ENCODE data around the gene RNASEH2B. TPM values are rescaled to one million over a fixed set of nuclear protein-coding genes. Genes with fewer than 3 reads are reported as not detected.

RNASEH2B gene
- total RNA-seq, 1 experiment from 2014 or later: 33.3 TPM

GRCh38 chr13:50921706-50922105 lies 12.1 kb downstream of the RNASEH2B start (continued):
- TF ChIP-seq PRDM15 (CRISPR knock-in tag; IDR thresholded peaks at IDR 0.05): no peak
- TF ChIP-seq USF2 (CRISPR knock-in tag; IDR thresholded peaks at IDR 0.05): no peak
- no peak for TF ChIP-seq ESRRA (CRISPR knock-in tag; IDR thresholded peaks at IDR 0.05; ENCODE audit: borderline replicate concordance)

- Mint-ChIP-seq H3K27ac (no peak overlapping the region), H3K36me3 (peaks cover 46% of the 10 kb centered on the region), H3K4me1 (peaks cover 3% of the 10 kb centered on the region; the same call in 1 of the 2 replicates), H3K27me3 (ENCODE audit: low read depth) (peaks cover 6% of the 10 kb centered on the region), H3K9me3 (peaks cover 56% of the 10 kb centered on the region), H3K4me3 (no peak overlapping the region)
- ChIA-PET CTCF (no interaction called here), POLR2A (no interaction called here)
- DNase-seq (ENCODE audit: low spot score) (no peak), ATAC-seq (no peak)
- TF ChIP-seq ARID4B (CRISPR knock-in tag; IDR thresholded peaks at IDR 0.05; ENCODE audit: borderline replicate concordance): no peak
- no peak for TF ChIP-seq ZNF532 (CRISPR knock-in tag; IDR thresholded peaks at IDR 0.05; ENCODE audit: borderline replicate concordance)
- TF ChIP-seq ZNF281 (CRISPR knock-in tag; IDR thresholded peaks at IDR 0.05): no peak
- TF ChIP-seq E2F1 (CRISPR knock-in tag; IDR thresholded peaks at IDR 0.05): no peak
- TF ChIP-seq PREB (CRISPR knock-in tag; IDR thresholded peaks at IDR 0.05; ENCODE audit: borderline replicate concordance): no peak
- TF ChIP-seq ETV6 (CRISPR knock-in tag; IDR thresholded peaks at IDR 0.05): no peak
- peak; percentile 93 for TF ChIP-seq ZNF317 (CRISPR knock-in tag; IDR thresholded peaks at IDR 0.05; ENCODE audit: borderline replicate concordance, low read depth)
- TF ChIP-seq E2F4 (CRISPR knock-in tag; IDR thresholded peaks at IDR 0.05; ENCODE audit: borderline replicate concordance, low read depth): no peak
Observed at GRCh38 chr13:50923272-50923671, 13.7 kb downstream of the RNASEH2B start.
